ENCODE data around the gene HLA-DQB1. TPM values are rescaled to one million over a fixed set of nuclear protein-coding genes. Genes with fewer than 3 reads are reported as not detected.
"Not testable (repeated sequence)": the region's sequence is repeated elsewhere in the genome, so short reads cannot be mapped to it uniquely, and the experiment has no call there.

HLA-DQB1 gene
- total and polyA plus RNA-seq, 3 experiments from 2014 or later: 4.3 to 22.7 (median 16.0) TPM

DNA sequence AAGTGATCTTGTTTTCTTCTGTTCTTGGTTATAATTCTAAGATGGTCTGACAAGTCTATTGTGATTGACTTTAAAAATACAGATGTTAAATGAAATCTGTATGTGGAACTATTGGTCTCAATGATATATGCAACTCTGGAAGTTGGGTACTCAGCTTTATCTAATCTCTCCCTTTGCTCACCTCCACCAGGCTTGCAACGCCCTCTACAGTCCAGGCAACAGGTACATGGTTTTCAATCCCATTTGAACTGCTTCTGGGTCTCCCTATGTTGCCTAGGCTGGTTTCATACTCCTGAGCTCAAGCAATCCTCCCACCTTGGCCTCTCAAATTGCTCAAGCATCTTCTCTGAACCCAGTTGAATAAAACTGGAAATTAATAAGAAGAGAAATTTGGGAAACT, 25.6 kb upstream of the HLA-DQB1 start:
- ChIA-PET POLR2A (no interaction called here), CTCF (interaction anchor here (1.0 to 2.3 kb wide), 11 partner anchors 8 to 886 kb away, joined by 3 to 17 read pairs (median 6); no protein-coding TSS in a partner anchor)
- no peak overlapping the region for H3K4me3 ChIP-seq (ENCODE audit: low read length)
- no peak overlapping the region for H3K27ac ChIP-seq (ENCODE audit: low read depth, low read length)
- peak in 4 of 5 donors; percentile 24 to 80 (median 54) for DNase-seq
- peaks cover 8% of the 10 kb centered on the region for H3K4me1 ChIP-seq (ENCODE audit: insufficient read depth, low read length)
- no peaks in the 10 kb centered on the region for H3K27me3 ChIP-seq (ENCODE audit: insufficient read depth, low read length, poor library complexity, severe bottlenecking)
- H3K4me3 Mint-ChIP-seq: no peak overlapping the region
- H3K27me3 Mint-ChIP-seq: peaks cover 16 to 32% of the 10 kb centered on the region in 2 donors
- H3K36me3 Mint-ChIP-seq: no peaks in the 10 kb centered on the region
- no peaks in the 10 kb centered on the region for H3K9me3 ChIP-seq (ENCODE audit: low read length)
- peaks cover 0 to 3% (median 0%) of the 10 kb centered on the region in 5 donors for H3K9me3 Mint-ChIP-seq
- H3K36me3 ChIP-seq (ENCODE audit: insufficient read depth, low read length): no peaks in the 10 kb centered on the region
- H3K27ac Mint-ChIP-seq: peak overlapping the region in 1 of 8 donors; percentile 46
- peaks cover 9 to 23% (median 11%) of the 10 kb centered on the region in 3 donors for H3K4me1 Mint-ChIP-seq

DNA sequence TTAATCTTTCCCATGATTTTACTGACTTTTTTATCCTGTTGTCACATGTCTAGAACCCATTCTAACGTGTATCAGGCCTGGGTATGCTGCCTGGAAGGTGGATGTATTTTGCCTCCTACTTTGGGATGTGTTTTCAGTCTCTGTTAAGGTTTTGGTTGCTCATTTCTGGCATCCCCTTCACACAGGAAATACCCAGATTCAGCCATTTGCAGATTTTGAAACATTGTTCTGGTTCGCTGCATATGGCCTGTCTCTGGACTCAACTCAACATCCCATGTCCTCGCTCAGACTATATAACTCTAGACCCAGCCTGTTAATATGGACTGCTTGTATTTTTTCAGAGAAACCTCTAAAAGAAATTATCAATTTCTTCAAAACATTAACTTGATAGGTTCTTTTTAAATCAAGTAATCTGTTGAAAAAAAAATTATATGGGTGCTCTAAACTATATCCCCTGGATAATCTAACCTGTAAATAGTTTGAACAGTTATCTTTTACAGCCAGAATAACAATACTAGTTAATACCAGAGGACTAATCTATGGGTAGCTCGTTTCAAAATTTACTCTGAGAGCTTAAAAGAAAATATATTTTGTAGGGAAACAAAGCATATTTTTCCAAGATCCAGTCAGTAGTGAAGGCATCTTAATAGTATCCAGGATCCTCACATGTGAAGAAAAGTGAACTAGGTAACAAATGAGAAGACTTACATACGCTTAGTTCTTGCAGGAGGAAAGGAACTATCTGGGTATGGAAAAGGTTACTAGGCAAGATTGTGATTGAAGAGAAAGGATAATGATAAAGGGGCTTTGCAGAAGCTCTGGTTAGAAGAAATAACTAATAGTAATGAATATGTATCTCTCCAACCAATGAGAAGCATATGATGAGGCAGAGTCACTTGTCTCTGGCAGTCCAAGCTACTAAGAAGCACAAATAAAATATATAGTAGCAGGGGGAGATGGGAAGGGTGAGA, 23.4 kb upstream of the HLA-DQB1 start:
- no peaks in the 10 kb centered on the region for H3K27me3 ChIP-seq (ENCODE audit: insufficient read depth, low read length, poor library complexity, severe bottlenecking)
- no peak overlapping the region for H3K27ac ChIP-seq (ENCODE audit: low read depth, low read length)
- ChIA-PET POLR2A (no interaction called here), CTCF (interaction anchor here (1.5 kb wide), 1 partner anchor 251 kb away, joined by 5 read pairs; no protein-coding TSS in a partner anchor)
- Mint-ChIP-seq H3K4me1 (peaks cover 25 to 44% (median 30%) of the 10 kb centered on the region in 3 donors), H3K9me3 (peaks cover 0 to 3% (median 0%) of the 10 kb centered on the region in 5 donors), H3K27me3 (peaks cover 12 to 25% of the 10 kb centered on the region in 2 donors), H3K4me3 (peak overlapping the region in 1 of 7 donors; percentile 0), H3K36me3 (no peaks in the 10 kb centered on the region), H3K27ac (peak overlapping the region in 3 of 8 donors; percentile 3 to 11 (median 5))
- no peaks in the 10 kb centered on the region for H3K9me3 ChIP-seq (ENCODE audit: low read length)
- H3K36me3 ChIP-seq (ENCODE audit: insufficient read depth, low read length): no peaks in the 10 kb centered on the region
- H3K4me1 ChIP-seq (ENCODE audit: insufficient read depth, low read length): peaks cover 21% of the 10 kb centered on the region
- DNase-seq: no peak
- no peak overlapping the region for H3K4me3 ChIP-seq (ENCODE audit: low read length)

DNA sequence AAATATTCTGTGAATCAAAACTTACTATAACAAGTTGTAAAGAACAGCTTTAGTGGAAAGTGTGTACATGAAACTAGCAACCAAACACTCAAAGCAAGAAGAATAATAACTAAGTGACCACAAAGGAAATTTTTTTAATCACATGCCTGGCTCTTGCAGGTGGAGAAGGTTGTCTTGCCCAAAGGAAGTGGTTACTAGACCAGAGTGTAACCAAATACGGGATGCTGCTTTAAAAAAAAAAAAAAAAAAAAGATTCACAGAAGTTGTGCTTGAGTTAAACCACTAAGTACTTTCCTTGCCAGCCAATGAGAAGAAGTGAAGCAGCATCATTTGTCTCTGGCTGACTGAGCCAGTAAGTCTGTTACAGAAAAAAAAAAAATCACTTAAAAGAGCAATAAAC, 19.1 kb upstream of the HLA-DQB1 start:
- H3K36me3 ChIP-seq (ENCODE audit: insufficient read depth, low read length): no peaks in the 10 kb centered on the region
- peak in 4 of 5 donors; percentile 22 to 82 (median 54) for DNase-seq
- Mint-ChIP-seq H3K9me3 (no peaks in the 10 kb centered on the region), H3K27me3 (peaks cover 2 to 4% of the 10 kb centered on the region in 2 donors), H3K36me3 (no peaks in the 10 kb centered on the region), H3K4me1 (peaks cover 28 to 49% (median 35%) of the 10 kb centered on the region in 3 donors), H3K27ac (peak overlapping the region; percentile 3 to 86 (median 70)), H3K4me3 (peak overlapping the region; percentile 19 to 78 (median 42))
- H3K4me3 ChIP-seq (ENCODE audit: low read length): no peak overlapping the region
- H3K4me1 ChIP-seq (ENCODE audit: insufficient read depth, low read length): peaks cover 21% of the 10 kb centered on the region
- ChIA-PET CTCF (interaction anchor here (1.3 to 1.6 kb wide), 2 partner anchors 14 to 253 kb away, joined by 3 to 4 read pairs; no protein-coding TSS in a partner anchor), POLR2A (interaction anchor here (0.7 to 1.2 kb wide), 2 partner anchors 67 to 153 kb away, joined by 3 to 7 read pairs; partner anchors contain the start of gene TAP2)
- no peaks in the 10 kb centered on the region for H3K27me3 ChIP-seq (ENCODE audit: insufficient read depth, low read length, poor library complexity, severe bottlenecking)
- H3K27ac ChIP-seq (ENCODE audit: low read depth, low read length): no peak overlapping the region
- no peaks in the 10 kb centered on the region for H3K9me3 ChIP-seq (ENCODE audit: low read length)

DNA sequence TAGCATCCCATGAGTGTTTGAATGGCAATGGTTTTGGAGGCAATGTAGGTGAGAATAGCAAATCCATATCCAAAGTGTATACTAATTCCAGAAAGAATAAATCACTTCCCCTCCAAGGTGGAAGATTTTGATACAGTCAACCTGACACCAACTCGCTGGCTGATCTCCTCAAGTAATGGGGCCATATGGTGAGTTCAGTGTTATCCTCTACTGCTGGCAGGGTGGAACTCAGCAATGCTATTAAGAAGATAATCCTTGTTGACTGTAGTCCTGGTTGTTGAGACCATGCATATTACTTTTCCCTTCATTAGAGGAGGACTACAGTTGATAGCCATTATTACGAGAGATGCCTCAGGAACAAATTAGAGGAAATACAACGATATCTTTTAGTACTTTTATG, 17.8 kb upstream of the HLA-DQB1 start:
- H3K27me3 Mint-ChIP-seq: peaks cover 4 to 6% of the 10 kb centered on the region in 2 donors
- no peaks in the 10 kb centered on the region for H3K36me3 Mint-ChIP-seq
- no peak overlapping the region for H3K4me3 Mint-ChIP-seq
- H3K9me3 Mint-ChIP-seq: no peaks in the 10 kb centered on the region
- Histone ChIP-seq H3K4me1 (ENCODE audit: insufficient read depth, low read length) (peaks cover 15% of the 10 kb centered on the region), H3K9me3 (ENCODE audit: low read length) (no peaks in the 10 kb centered on the region), H3K36me3 (ENCODE audit: insufficient read depth, low read length) (no peaks in the 10 kb centered on the region), H3K27ac (ENCODE audit: low read depth, low read length) (no peak overlapping the region), H3K27me3 (ENCODE audit: insufficient read depth, low read length, poor library complexity, severe bottlenecking) (no peaks in the 10 kb centered on the region), H3K4me3 (ENCODE audit: low read length) (no peak overlapping the region)
- CTCF ChIA-PET: no interaction called here
- DNase-seq: no peak
- H3K27ac Mint-ChIP-seq: peak overlapping the region in 2 of 8 donors; percentile 35 to 85
- POLR2A ChIA-PET: no interaction called here
- H3K4me1 Mint-ChIP-seq: peaks cover 23 to 38% (median 27%) of the 10 kb centered on the region in 3 donors

DNA sequence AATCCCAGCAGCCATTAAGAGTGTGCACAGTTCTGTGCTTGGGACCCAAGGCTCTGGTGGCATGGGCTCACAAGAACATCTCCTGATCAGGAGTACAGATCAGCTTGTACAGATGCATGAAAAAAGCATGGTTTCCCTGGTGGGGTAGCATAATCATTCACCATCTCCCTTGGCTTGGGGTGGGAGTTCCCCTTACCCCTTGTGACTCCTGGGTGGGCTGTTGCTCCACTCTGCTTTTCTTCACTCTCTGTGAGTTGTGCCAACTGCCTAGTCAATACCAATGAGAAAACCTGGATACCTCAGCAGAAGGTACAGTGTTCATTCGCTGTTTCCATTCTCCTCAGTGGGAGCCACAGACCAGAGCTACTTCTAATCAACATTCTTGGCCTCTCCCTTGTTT, 13.6 kb upstream of the HLA-DQB1 start:
- no peak overlapping the region for H3K27ac Mint-ChIP-seq
- H3K4me3 ChIP-seq (ENCODE audit: low read length): no peak overlapping the region
- H3K36me3 ChIP-seq (ENCODE audit: insufficient read depth, low read length): no peaks in the 10 kb centered on the region
- H3K27me3 ChIP-seq (ENCODE audit: insufficient read depth, low read length, poor library complexity, severe bottlenecking): no peaks in the 10 kb centered on the region
- H3K27me3 Mint-ChIP-seq: peaks cover 4 to 11% of the 10 kb centered on the region in 2 donors
- no peaks in the 10 kb centered on the region for H3K36me3 Mint-ChIP-seq
- no peak for DNase-seq
- H3K4me1 Mint-ChIP-seq: peaks cover 8 to 13% (median 11%) of the 10 kb centered on the region in 3 donors
- ChIA-PET CTCF (no interaction called here), POLR2A (no interaction called here)
- peaks cover 0 to 21% (median 7%) of the 10 kb centered on the region in 5 donors for H3K9me3 Mint-ChIP-seq
- no peaks in the 10 kb centered on the region for H3K9me3 ChIP-seq (ENCODE audit: low read length)
- peaks cover under 1% of the 10 kb centered on the region for H3K4me1 ChIP-seq (ENCODE audit: insufficient read depth, low read length)
- H3K4me3 Mint-ChIP-seq: no peak overlapping the region
- no peak overlapping the region for H3K27ac ChIP-seq (ENCODE audit: low read depth, low read length)

DNA sequence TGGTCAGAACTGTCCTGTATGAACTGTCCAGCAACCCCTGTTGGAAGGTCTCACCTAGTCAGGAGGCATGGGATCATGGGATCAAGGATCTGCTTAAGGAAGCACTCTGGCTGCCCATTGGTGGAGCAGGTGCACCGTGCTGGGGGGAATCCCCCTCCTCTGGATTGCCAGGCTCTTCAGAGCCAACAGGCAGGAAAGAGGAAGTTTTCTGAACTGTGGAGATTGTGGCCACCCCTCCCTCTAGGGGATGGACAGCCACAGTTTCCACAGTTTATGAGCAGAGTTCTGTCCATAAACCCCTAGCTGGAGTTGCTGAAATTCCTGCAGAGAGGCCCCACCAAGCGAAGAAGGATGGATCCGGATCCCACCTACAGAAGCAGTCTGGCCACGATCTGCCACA, 13.0 kb upstream of the HLA-DQB1 start:
- Mint-ChIP-seq H3K36me3 (no peaks in the 10 kb centered on the region), H3K27me3 (peaks cover 4 to 11% of the 10 kb centered on the region in 2 donors), H3K9me3 (peaks cover 0 to 21% (median 8%) of the 10 kb centered on the region in 5 donors), H3K27ac (no peak overlapping the region), H3K4me3 (no peak overlapping the region), H3K4me1 (peaks cover 4 to 11% (median 5%) of the 10 kb centered on the region in 3 donors)
- no peaks in the 10 kb centered on the region for H3K27me3 ChIP-seq (ENCODE audit: insufficient read depth, low read length, poor library complexity, severe bottlenecking)
- H3K27ac ChIP-seq (ENCODE audit: low read depth, low read length): no peak overlapping the region
- ChIA-PET POLR2A (no interaction called here), CTCF (no interaction called here)
- H3K36me3 ChIP-seq (ENCODE audit: insufficient read depth, low read length): no peaks in the 10 kb centered on the region
- H3K4me1 ChIP-seq (ENCODE audit: insufficient read depth, low read length): no peaks in the 10 kb centered on the region
- H3K9me3 ChIP-seq (ENCODE audit: low read length): no peaks in the 10 kb centered on the region
- DNase-seq: no peak
- no peak overlapping the region for H3K4me3 ChIP-seq (ENCODE audit: low read length)

DNA sequence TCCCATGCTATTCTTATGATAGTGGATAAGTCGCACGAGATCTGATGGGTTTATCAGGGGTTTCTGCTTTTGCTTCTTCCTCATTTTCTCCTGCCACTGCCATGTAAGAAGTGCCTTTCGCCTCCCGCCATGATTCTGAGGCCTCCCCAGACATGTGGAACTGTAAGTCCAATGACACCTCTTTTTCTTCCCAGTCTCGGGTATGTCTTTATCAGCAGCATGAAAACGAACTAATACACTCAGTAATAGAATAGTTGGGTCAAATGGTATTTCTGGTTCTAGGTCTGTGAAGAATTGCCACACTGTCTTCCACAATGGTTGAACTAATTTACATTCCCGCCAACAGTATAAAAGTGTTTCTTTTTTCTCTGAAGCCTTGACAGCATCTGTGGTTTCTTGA, 7.7 kb upstream of the HLA-DQB1 start:
- H3K4me1 ChIP-seq (ENCODE audit: insufficient read depth, low read length); H3K4me3 Mint-ChIP-seq; H3K27ac Mint-ChIP-seq; H3K4me1 Mint-ChIP-seq; H3K27me3 ChIP-seq (ENCODE audit: insufficient read depth, low read length, poor library complexity, severe bottlenecking); POLR2A ChIA-PET; H3K27me3 Mint-ChIP-seq; H3K9me3 ChIP-seq (ENCODE audit: low read length); DNase-seq; H3K36me3 ChIP-seq (ENCODE audit: insufficient read depth, low read length); CTCF ChIA-PET; H3K27ac ChIP-seq (ENCODE audit: low read depth, low read length); H3K36me3 Mint-ChIP-seq; H3K4me3 ChIP-seq (ENCODE audit: low read length): not testable (repeated sequence)
- peaks cover 0 to 32% (median 13%) of the 10 kb centered on the region in 5 donors for H3K9me3 Mint-ChIP-seq

DNA sequence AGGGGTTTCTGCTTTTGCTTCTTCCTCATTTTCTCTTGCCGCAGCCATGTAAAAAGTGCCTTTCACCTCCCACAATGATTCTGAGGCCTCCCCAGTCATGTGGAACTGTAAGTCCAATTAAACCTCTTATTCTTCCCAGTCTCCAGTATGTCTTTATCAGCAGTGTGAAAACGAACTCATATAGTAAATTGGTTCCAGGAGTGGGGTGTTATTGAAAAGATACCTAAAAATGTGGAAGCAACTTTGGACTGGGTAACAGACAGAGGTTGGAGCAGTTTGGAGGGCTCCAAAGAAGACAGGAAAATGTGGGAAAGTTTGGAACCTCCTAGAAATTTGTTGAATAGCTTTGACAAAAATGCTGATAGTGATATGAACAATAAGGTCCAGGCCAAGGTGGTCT, 5.5 kb upstream of the HLA-DQB1 start:
- H3K36me3 Mint-ChIP-seq; POLR2A ChIA-PET; H3K4me3 Mint-ChIP-seq; H3K36me3 ChIP-seq (ENCODE audit: insufficient read depth, low read length); H3K27ac Mint-ChIP-seq; H3K27me3 ChIP-seq (ENCODE audit: insufficient read depth, low read length, poor library complexity, severe bottlenecking); DNase-seq; H3K4me3 ChIP-seq (ENCODE audit: low read length); H3K27ac ChIP-seq (ENCODE audit: low read depth, low read length); H3K9me3 ChIP-seq (ENCODE audit: low read length); H3K4me1 ChIP-seq (ENCODE audit: insufficient read depth, low read length); CTCF ChIA-PET; H3K27me3 Mint-ChIP-seq: not testable (repeated sequence)
- Mint-ChIP-seq H3K4me1 (peaks cover 3 to 32% (median 20%) of the 10 kb centered on the region in 3 donors), H3K9me3 (peaks cover 0 to 17% (median 5%) of the 10 kb centered on the region in 5 donors)
